NCI-H1417 treated with DMSO at 0.1 percent for 48 hours (cell line): ENCODE measurements around the gene CPT1C.
A peak's percentile ranks its signal among the peaks of the same experiment; 100 is the strongest.

Source experiments
- DNase-seq: peaks from one replicate; lab custom pipeline; 2025; lab: John Stamatoyannopoulos, UW

Gene CPT1C

GRCh38 chr19:49690656-49691242 lies at the start of gene CPT1C:
Gene CPT1C (plus strand): TSS chr19:49691116. CDS start chr19:49692253, 1,137 bp downstream.
- no peak for DNase-seq

- peak; percentile 90 for DNase-seq
Measured at GRCh38 chr19:49641688-49642491, 49.0 kb upstream of the CPT1C start, which contains the start of gene SCAF1. Gene SCAF1 (plus strand): TSS chr19:49642209. CDS start chr19:49645027, 2,818 bp downstream.

- no peak for DNase-seq
Measured at GRCh38 chr19:49642492-49643035, 48.4 kb upstream of the CPT1C start.

- no peak for DNase-seq
Measured at GRCh38 chr19:49643466-49643865, 47.5 kb upstream of the CPT1C start.

GRCh38 chr19:49645592-49645991 lies 45.3 kb upstream of the CPT1C start:
- no peak for DNase-seq

- DNase-seq: no peak
Measured at GRCh38 chr19:49645995-49646394, 44.9 kb upstream of the CPT1C start.

GRCh38 chr19:49646586-49646985 lies 44.3 kb upstream of the CPT1C start:
- DNase-seq: no peak

GRCh38 chr19:49651029-49651819 lies 39.7 kb upstream of the CPT1C start:
- no peak for DNase-seq

- DNase-seq: no peak
Measured at GRCh38 chr19:49651820-49652550, 38.9 kb upstream of the CPT1C start.

GRCh38 chr19:49652551-49653465 lies 38.1 kb upstream of the CPT1C start:
- no peak for DNase-seq

- DNase-seq: no peak
Measured at GRCh38 chr19:49653466-49653806, 37.5 kb upstream of the CPT1C start.

- no peak for DNase-seq
Measured at GRCh38 chr19:49654581-49654980, 36.3 kb upstream of the CPT1C start.

GRCh38 chr19:49655570-49656455 lies 35.1 kb upstream of the CPT1C start:
- DNase-seq: no peak

- DNase-seq: no peak
Measured at GRCh38 chr19:49656456-49657109, 34.3 kb upstream of the CPT1C start.

GRCh38 chr19:49657493-49658138 lies 33.3 kb upstream of the CPT1C start:
- no peak for DNase-seq

GRCh38 chr19:49658139-49658517 lies 32.8 kb upstream of the CPT1C start:
- no peak for DNase-seq

- DNase-seq: no peak
Measured at GRCh38 chr19:49658566-49659442, 32.1 kb upstream of the CPT1C start.
